ENCODE results near the gene ATP11A. TPM values are rescaled to one million over a fixed set of nuclear protein-coding genes. Genes with fewer than 3 reads are reported as not detected.
"Not testable (repeated sequence)": the region's sequence is repeated elsewhere in the genome, so short reads cannot be mapped to it uniquely, and the experiment has no call there.

ATP11A gene
- total RNA-seq, 1 donor from 2014 or later: 75.6 TPM

GRCh38 chr13:112796190-112796915, 106.5 kb downstream of the ATP11A start:
- intact Hi-C loops (cut with DNase I): no loop called here
- no peak for DNase-seq (ENCODE audit: low spot score)
- ATAC-seq: no peak

- DNase-seq (ENCODE audit: low spot score) (no peak), ATAC-seq (no peak)
- intact Hi-C loops (cut with DNase I): no loop called here
Observed at GRCh38 chr13:112799394-112799793, 109.6 kb downstream of the ATP11A start.

DNA sequence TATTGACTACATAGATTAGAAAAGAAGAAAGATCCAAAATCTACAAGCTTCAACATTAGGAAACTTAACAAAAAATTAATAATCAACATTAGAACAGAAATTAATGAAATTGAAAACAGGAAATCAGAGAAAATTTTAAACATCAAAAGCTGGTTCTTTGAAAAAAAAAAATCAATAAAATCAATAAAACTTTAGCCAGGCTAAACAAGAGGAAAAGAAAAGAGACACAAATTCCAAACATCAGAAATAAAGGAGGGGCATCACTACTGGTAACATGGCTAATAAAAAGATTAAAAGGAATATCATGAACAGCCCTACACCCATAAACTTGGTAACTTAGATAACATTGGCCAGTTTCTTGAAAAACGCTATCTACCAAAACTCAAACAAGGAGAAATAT, 110.2 kb downstream of the ATP11A start:
- intact Hi-C loops (cut with DNase I): no loop called here
- no peak for ATAC-seq
- no peak for DNase-seq (ENCODE audit: low spot score)

DNA sequence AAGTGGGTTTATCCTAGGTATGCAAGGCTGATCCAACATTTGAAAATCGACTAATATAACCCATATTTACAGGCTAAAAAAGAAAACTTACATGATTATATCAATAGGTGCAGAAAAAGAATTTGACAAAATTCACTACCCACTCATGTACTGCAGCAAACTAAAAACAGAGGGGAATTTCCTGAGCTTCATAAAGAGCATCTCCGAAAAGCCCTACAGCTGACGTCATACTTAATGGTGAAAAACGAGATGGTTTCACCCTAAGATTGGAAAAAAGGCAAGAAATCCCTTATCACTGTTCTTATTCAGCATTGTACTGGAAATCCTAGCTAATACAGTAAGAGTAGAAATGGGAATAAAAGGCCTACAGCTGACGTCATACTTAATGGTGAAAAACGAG, 111.0 kb downstream of the ATP11A start:
- ATAC-seq; DNase-seq (ENCODE audit: low spot score); intact Hi-C loops (cut with DNase I): not testable (repeated sequence)

GRCh38 chr13:112802802-112803195, 113.0 kb downstream of the ATP11A start:
- ATAC-seq (no peak), DNase-seq (ENCODE audit: low spot score) (no peak)
- intact Hi-C loops (cut with DNase I): no loop called here

DNA sequence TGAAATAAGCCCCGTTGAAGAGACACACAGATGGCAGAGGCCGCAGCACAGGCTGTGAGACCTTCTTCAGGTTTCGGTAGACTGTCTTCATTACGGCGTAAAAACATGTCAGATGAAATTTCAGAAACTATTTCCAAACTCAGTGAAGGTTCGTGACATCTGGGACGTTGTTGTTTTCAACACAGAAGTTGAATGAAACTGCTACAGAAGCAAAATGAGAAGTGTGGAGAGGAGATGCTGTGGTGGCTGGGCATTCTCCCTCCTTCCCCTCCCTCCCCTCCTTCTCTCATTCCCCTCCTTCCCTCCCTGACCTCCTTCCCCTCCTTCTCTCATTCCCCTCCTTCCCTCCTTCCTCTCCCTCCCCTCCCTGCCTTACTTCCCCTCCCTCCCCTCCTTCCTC, 113.6 kb downstream of the ATP11A start:
- intact Hi-C loops (cut with DNase I): no loop called here
- ATAC-seq: no peak
- peak; percentile 31 for DNase-seq (ENCODE audit: low spot score)

- ATAC-seq (no peak), DNase-seq (ENCODE audit: low spot score) (peak; percentile 32)
- intact Hi-C loops (cut with DNase I): no loop called here
Observed at GRCh38 chr13:112804374-112804773, 114.5 kb downstream of the ATP11A start.

- intact Hi-C loops (cut with DNase I): no loop called here
- DNase-seq (ENCODE audit: low spot score) (no peak), ATAC-seq (no peak)
Observed at GRCh38 chr13:112806739-112807652, 117.2 kb downstream of the ATP11A start.

DNA sequence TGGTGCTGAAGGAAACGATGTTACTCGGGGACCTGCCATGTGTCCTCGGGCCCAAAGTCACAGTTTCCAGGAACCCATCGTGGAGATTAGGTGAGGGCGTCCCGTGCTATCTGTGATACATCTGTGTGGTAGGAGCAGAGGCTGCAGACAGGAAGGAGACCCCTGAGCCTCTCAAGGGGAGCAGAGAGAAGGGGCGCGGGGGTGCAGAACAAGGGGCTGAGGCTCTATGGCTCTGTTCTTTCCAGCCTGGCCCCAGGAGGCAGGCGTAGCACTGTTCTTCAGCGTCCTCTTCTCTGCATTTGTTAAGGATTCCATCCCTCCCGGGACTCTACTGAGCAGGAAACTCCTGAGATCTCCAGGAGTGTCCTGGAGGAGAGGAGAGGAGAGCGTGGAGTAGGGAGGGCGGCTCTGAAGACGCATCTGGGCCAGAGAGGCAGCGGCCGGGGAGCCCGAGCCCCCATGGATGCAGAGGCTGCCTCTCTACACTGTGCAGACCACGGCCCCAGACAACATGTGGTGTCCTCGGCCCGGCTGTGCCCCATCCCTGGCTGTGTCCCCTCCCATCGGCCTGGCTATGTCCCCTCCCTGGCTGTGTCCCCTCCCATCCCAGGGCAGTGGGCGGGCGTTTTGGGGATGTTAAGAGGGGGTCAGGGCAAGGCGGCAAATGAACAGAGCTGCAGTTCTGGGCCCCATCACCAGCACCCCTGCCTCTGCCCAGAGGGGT, 118.0 kb downstream of the ATP11A start:
- ATAC-seq (no peak), DNase-seq (ENCODE audit: low spot score) (no peak)
- intact Hi-C loops (cut with DNase I): no loop called here

- intact Hi-C loops (cut with DNase I): no loop called here
- ATAC-seq (peak; percentile 10), DNase-seq (ENCODE audit: low spot score) (no peak)
Observed at GRCh38 chr13:112808377-112809140, 118.7 kb downstream of the ATP11A start.

DNA sequence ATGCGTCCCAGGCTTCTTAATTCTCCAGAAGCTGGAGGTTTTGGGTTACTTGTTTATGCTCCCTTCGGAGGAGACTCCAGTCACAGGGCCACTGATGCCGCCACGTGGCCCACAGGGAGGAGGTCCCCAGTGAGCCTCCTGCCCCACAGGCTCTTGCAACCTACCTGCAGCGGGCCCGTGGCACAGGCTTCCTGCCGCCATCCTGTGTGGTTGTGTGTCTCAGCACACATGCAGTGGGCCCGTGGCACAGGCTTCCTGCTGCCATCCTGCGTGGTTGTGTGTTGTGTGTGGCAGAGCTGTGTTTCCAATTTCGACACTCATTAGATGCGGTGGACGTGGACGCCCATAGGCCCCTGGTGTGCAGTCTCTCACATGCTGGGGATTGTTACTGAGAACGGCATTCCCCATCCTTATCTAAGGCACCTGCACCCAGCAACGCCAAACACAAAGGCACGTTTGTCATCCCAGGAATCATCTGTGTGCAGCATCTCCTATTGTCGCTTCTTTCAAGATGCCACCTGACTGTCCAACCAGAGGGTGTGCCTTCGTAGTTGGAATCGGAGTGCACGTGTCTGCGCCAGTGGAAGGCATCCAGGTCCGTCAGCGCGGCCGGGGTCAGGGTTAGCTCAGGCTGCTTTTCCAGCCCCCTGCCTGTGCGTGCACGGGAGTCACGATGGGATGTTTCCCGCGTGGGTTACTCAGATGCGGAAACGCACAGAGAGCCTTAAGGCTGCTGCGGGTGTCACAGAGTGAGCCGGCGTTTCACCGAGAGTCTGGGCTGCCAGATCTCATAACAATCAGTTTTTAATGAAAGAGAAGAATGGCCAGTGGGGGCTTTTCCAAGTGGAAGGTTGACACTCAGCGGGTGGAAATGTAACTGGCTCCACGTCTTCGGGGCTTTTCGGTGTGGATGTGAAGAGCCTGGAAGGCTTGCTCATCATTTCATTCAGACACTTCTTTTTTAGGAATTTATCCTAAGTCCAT, 119.8 kb downstream of the ATP11A start:
- intact Hi-C loops (cut with DNase I): no loop called here
- DNase-seq (ENCODE audit: low spot score) (no peak), ATAC-seq (no peak)

DNA sequence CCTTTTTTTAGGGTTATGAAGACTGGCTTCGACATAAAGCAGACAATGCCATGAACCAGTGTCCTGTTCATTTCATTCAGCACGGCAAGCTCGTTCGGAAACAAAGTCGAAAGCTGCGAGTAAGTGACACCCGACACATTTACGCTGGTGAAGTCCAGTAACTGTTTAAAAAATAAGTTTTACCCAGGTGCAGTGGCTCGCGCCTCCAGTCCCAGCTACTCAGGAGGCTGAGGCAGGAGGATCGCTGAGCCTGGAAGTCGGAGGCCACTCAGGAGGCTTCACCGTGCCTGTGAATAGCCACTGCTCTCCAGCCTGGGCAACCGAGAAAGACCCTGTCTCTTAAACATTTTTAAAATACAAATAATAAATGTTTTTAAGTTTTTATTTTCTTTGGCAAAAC, 120.8 kb downstream of the ATP11A start:
- no peak for DNase-seq (ENCODE audit: low spot score)
- ATAC-seq: no peak
- intact Hi-C loops (cut with DNase I): no loop called here

GRCh38 chr13:112812306-112813055, 122.6 kb downstream of the ATP11A start:
- intact Hi-C loops (cut with DNase I): no loop called here
- no peak for DNase-seq (ENCODE audit: low spot score)
- no peak for ATAC-seq

- DNase-seq (ENCODE audit: low spot score) (no peak), ATAC-seq (no peak)
- intact Hi-C loops (cut with DNase I): no loop called here
Observed at GRCh38 chr13:112813552-112813951, 123.7 kb downstream of the ATP11A start.

DNA sequence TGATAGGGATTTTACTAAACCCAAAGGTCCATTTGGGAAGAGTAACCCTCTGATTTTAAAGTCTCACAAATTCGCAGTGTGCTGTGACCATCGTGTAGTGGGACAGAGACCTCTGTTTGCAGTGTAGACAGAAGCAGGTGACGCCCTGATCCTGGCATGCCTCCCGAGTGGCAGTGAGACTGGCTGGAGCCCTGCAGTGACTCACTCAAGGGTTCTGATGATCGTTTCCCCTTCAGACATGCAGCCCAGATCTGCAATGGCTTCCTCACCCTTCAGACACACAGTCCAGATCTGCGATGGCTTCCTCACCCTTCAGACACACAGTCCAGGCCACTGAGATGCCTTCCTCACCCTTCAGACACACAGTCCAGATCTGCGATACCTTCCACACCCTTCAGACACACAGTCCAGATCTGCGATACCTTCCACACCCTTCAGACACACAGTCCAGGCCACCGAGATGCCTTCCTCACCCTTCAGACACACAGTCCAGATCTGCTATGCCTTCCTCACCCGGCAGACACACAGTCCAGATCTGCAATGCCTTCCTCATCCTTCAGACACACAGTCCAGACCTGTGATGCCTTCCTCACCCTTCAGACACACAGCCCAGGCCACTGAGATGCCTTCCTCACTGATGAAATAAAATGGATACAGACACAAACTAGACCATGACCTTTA, 125.2 kb downstream of the ATP11A start:
- DNase-seq (ENCODE audit: low spot score) (no peak), ATAC-seq (no peak)
- intact Hi-C loops (cut with DNase I): no loop called here

GRCh38 chr13:112815871-112816270, 126.0 kb downstream of the ATP11A start:
- ATAC-seq: no peak
- intact Hi-C loops (cut with DNase I): no loop called here
- DNase-seq (ENCODE audit: low spot score): no peak
